ENCODE measurements around the gene NID2. TPM values are rescaled to one million over a fixed set of nuclear protein-coding genes. Genes with fewer than 3 reads are reported as not detected.

Gene NID2, protein sequence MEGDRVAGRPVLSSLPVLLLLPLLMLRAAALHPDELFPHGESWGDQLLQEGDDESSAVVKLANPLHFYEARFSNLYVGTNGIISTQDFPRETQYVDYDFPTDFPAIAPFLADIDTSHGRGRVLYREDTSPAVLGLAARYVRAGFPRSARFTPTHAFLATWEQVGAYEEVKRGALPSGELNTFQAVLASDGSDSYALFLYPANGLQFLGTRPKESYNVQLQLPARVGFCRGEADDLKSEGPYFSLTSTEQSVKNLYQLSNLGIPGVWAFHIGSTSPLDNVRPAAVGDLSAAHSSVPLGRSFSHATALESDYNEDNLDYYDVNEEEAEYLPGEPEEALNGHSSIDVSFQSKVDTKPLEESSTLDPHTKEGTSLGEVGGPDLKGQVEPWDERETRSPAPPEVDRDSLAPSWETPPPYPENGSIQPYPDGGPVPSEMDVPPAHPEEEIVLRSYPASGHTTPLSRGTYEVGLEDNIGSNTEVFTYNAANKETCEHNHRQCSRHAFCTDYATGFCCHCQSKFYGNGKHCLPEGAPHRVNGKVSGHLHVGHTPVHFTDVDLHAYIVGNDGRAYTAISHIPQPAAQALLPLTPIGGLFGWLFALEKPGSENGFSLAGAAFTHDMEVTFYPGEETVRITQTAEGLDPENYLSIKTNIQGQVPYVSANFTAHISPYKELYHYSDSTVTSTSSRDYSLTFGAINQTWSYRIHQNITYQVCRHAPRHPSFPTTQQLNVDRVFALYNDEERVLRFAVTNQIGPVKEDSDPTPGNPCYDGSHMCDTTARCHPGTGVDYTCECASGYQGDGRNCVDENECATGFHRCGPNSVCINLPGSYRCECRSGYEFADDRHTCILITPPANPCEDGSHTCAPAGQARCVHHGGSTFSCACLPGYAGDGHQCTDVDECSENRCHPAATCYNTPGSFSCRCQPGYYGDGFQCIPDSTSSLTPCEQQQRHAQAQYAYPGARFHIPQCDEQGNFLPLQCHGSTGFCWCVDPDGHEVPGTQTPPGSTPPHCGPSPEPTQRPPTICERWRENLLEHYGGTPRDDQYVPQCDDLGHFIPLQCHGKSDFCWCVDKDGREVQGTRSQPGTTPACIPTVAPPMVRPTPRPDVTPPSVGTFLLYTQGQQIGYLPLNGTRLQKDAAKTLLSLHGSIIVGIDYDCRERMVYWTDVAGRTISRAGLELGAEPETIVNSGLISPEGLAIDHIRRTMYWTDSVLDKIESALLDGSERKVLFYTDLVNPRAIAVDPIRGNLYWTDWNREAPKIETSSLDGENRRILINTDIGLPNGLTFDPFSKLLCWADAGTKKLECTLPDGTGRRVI (N-terminal part only)
- 0.36 TPM for polyA plus RNA-seq (2012; ENCODE audit: missing spikeins)

- no peak for TF ChIP-seq TAF1 (IDR thresholded peaks at IDR 0.05; ENCODE audit: borderline replicate concordance, low read depth, low read length)
- DNase-seq (ENCODE audit: insufficient read length), result no peak
- FAIRE-seq, result no peak
Observed at GRCh38 chr14:52068615-52069306, at the start of gene NID2. Gene NID2, minus strand, starts transcription at chr14:52069059. Its CDS starts 65 bp downstream, at chr14:52068994.

DNA sequence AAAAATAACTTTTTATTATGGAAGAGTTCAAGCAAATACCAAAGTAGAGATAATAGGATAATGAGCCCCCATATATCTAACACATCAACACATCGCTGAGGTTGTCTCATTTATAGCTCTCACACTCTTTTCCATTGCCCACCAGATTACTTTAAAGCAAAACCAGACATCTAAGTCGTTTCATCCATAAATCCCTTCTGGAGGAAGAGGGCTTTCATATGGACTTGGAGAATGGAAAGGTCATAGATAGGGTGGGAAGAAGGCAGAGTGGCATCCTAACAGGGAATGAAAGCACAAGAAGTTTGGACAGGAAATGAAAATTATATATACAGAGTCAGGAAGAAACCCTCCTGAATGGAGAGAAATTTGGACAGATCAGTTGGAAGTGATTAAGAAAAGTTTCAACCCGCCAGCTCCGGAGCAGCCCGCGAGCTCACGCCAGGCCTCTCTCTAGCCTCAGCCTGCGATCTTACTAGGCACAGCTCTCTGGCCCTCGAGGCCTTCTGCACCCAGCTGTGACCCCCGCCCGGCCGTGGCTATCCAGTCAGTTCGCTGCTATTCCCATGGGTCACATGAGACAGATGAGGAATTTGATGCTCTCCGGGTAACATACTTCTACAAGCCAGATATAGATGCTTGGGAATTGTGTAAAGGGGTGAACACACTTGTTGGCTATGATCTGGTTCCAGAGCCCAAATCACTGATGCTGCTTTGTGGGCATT, 48.4 kb upstream of the NID2 start:
- TF ChIP-seq POLR2AphosphoS5 (IDR thresholded peaks at IDR 0.05; ENCODE audit: low read depth, low read length), result no peak
- no peak for TF ChIP-seq TAF1 (IDR thresholded peaks at IDR 0.05; ENCODE audit: borderline replicate concordance, low read depth, low read length)
- no peak for TF ChIP-seq POLR2A (IDR thresholded peaks at IDR 0.05; ENCODE audit: low read depth, low read length)
- FAIRE-seq (no peak), DNase-seq (ENCODE audit: insufficient read length) (no peak)

DNA sequence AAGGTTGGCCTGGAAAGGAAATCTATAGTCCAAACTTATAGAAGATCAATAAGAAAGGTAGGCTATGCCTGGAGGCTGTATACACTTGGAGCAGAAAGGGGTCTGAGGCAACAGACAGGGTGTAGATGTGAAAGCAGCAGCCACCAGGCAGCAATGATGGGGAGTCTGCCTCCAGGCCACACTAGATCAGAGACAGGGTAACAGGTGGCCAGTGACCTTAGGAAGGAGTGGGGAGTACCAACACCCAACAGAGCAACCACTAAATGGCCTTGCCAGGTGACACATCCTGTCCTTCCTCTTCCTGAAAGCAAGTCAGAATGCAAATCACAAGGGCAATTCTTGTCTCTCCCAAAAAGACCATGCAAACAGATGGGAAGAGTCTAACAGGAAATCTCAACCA, 46.4 kb upstream of the NID2 start:
- DNase-seq (ENCODE audit: insufficient read length) (no peak), FAIRE-seq (no peak)
- TF ChIP-seq TAF1 (IDR thresholded peaks at IDR 0.05; ENCODE audit: borderline replicate concordance, low read depth, low read length) (no peak), POLR2A (IDR thresholded peaks at IDR 0.05; ENCODE audit: low read depth, low read length) (no peak), POLR2AphosphoS5 (IDR thresholded peaks at IDR 0.05; ENCODE audit: low read depth, low read length) (no peak)

- no peak for TF ChIP-seq POLR2A (IDR thresholded peaks at IDR 0.05; ENCODE audit: low read depth, low read length)
- no peak for TF ChIP-seq TAF1 (IDR thresholded peaks at IDR 0.05; ENCODE audit: borderline replicate concordance, low read depth, low read length)
- no peak for TF ChIP-seq POLR2AphosphoS5 (IDR thresholded peaks at IDR 0.05; ENCODE audit: low read depth, low read length)
- FAIRE-seq (no peak), DNase-seq (ENCODE audit: insufficient read length) (no peak)
Observed at GRCh38 chr14:52112336-52113018, 43.6 kb upstream of the NID2 start.

- DNase-seq (ENCODE audit: insufficient read length) (no peak), FAIRE-seq (no peak)
- TF ChIP-seq POLR2A (IDR thresholded peaks at IDR 0.05; ENCODE audit: low read depth, low read length) (no peak), TAF1 (IDR thresholded peaks at IDR 0.05; ENCODE audit: borderline replicate concordance, low read depth, low read length) (no peak), POLR2AphosphoS5 (IDR thresholded peaks at IDR 0.05; ENCODE audit: low read depth, low read length) (no peak)
Observed at GRCh38 chr14:52111583-52111982, 42.7 kb upstream of the NID2 start.

DNA sequence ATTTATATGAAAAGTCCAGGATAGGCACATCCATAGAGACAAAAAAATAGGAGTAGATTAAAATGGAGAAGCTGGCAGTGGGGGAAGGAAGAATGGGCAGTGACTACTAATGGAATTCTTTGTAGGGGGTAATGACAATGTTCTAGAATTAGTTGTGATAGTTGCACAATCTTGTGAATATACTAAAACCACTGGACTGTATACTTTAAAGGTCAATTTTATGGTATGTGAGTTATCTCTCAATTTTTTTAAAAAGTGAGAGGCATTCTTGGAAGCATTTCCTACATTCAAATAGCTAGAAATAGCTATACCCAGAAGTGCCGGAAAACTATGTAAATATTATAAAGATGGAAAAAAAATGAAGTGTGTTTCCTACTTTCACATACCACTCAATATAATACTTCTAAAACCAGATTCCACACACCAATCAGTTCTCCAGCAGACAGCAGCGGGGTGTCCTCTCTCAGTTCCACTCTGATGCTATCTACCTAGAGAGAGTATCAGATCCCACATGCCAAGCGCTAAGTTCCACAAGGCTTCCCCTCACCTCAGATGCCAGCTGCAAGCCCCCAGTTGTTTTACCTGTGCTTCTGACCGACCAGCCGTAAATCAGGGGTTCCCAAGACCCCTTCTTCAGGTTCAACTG, 41.7 kb upstream of the NID2 start:
- FAIRE-seq, result no peak
- no peak for DNase-seq (ENCODE audit: insufficient read length)
- TF ChIP-seq POLR2A (IDR thresholded peaks at IDR 0.05; ENCODE audit: low read depth, low read length) (no peak), POLR2AphosphoS5 (IDR thresholded peaks at IDR 0.05; ENCODE audit: low read depth, low read length) (no peak), TAF1 (IDR thresholded peaks at IDR 0.05; ENCODE audit: borderline replicate concordance, low read depth, low read length) (no peak)

DNA sequence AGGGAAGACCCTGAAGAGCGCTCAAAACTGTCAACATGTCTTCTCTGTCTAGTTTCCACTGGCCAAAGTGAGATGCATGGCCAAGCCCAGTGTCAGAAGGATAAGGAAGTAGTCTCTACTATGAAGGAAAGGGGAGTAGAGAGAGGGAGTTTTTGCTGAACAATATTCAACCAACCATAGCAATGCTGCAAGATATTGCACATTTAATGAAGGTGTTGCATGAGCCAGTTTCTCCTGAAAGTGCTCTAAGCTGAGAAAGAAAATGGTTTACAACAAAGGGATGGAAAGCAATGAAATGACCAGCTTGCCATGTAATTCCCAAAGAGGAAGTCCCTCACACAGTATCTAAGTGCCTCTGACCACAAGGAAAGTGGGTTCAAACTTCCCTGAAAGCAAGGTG, 40.0 kb upstream of the NID2 start:
- TF ChIP-seq TAF1 (IDR thresholded peaks at IDR 0.05; ENCODE audit: borderline replicate concordance, low read depth, low read length) (no peak), POLR2A (IDR thresholded peaks at IDR 0.05; ENCODE audit: low read depth, low read length) (no peak), POLR2AphosphoS5 (IDR thresholded peaks at IDR 0.05; ENCODE audit: low read depth, low read length) (no peak)
- DNase-seq (ENCODE audit: insufficient read length) (no peak), FAIRE-seq (no peak)

DNA sequence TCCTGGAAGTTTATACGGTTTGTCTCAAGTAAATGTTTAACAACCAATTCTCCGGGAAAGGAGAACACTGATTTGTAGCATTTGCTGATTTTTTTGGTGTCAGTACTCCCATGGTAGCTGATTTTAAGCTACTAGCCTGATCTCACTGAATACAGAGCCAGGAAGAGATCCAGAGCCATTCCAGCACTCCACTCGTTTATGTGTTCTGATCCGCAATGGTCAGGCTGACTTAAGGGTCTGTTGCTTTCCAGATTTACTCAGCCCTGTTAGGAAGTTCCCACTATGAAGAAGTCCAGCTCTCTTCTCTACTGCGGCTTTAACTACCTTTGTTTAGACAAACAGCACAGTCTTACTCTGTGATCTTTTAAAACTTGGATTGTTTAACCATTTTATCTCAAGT, 38.0 kb upstream of the NID2 start:
- FAIRE-seq (no peak), DNase-seq (ENCODE audit: insufficient read length) (no peak)

GRCh38 chr14:52103416-52103815, 34.6 kb upstream of the NID2 start:
- no peak for TF ChIP-seq POLR2A (IDR thresholded peaks at IDR 0.05; ENCODE audit: low read depth, low read length)
- TF ChIP-seq POLR2AphosphoS5 (IDR thresholded peaks at IDR 0.05; ENCODE audit: low read depth, low read length), result no peak
- no peak for TF ChIP-seq TAF1 (IDR thresholded peaks at IDR 0.05; ENCODE audit: borderline replicate concordance, low read depth, low read length)
- FAIRE-seq (no peak), DNase-seq (ENCODE audit: insufficient read length) (no peak)

More for the DNA sequence above, 38.0 kb upstream of the NID2 start:
- TF ChIP-seq TAF1 (IDR thresholded peaks at IDR 0.05; ENCODE audit: borderline replicate concordance, low read depth, low read length), result no peak
- TF ChIP-seq POLR2A (IDR thresholded peaks at IDR 0.05; ENCODE audit: low read depth, low read length), result no peak
- no peak for TF ChIP-seq POLR2AphosphoS5 (IDR thresholded peaks at IDR 0.05; ENCODE audit: low read depth, low read length)

Measured in GM12892 (cell line).